ENCODE data around the gene TRPM5.

The TRPM5 gene

GRCh38 chr11:2450321-2451041 is 6.2 kb upstream of the TRPM5 start:
- Mint-ChIP-seq H3K4me1 (peaks cover 45% of the 10 kb centered on the region), H3K4me3 (no peak overlapping the region), H3K27ac (no peak overlapping the region), H3K27me3 (no peaks in the 10 kb centered on the region), H3K36me3 (no peaks in the 10 kb centered on the region), H3K9me3 (no peaks in the 10 kb centered on the region)
- ATAC-seq, result no peak

GRCh38 chr11:2449548-2450320 is 5.4 kb upstream of the TRPM5 start:
- H3K36me3 Mint-ChIP-seq, result no peaks in the 10 kb centered on the region
- no peaks in the 10 kb centered on the region for H3K27me3 Mint-ChIP-seq
- H3K4me3 Mint-ChIP-seq, result no peak overlapping the region
- no peaks in the 10 kb centered on the region for H3K9me3 Mint-ChIP-seq
- ATAC-seq, result no peak
- H3K4me1 Mint-ChIP-seq, result peaks cover 49% of the 10 kb centered on the region
- no peak overlapping the region for H3K27ac Mint-ChIP-seq

- H3K4me1 Mint-ChIP-seq, result peaks cover 49% of the 10 kb centered on the region
- H3K36me3 Mint-ChIP-seq, result no peaks in the 10 kb centered on the region
- H3K27ac Mint-ChIP-seq, result no peak overlapping the region
- H3K9me3 Mint-ChIP-seq, result no peaks in the 10 kb centered on the region
- no peak for ATAC-seq
- H3K27me3 Mint-ChIP-seq, result no peaks in the 10 kb centered on the region
- H3K4me3 Mint-ChIP-seq, result no peak overlapping the region
These were observed 4.6 kb upstream of the TRPM5 start for GRCh38 chr11:2448661-2449547.

GRCh38 chr11:2447951-2448650 is 3.8 kb upstream of the TRPM5 start:
- ATAC-seq, result no peak
- no peaks in the 10 kb centered on the region for H3K36me3 Mint-ChIP-seq
- peak overlapping the region; percentile 80 for H3K27ac Mint-ChIP-seq
- no peak overlapping the region for H3K4me3 Mint-ChIP-seq
- no peaks in the 10 kb centered on the region for H3K9me3 Mint-ChIP-seq
- peaks cover 55% of the 10 kb centered on the region for H3K4me1 Mint-ChIP-seq
- no peaks in the 10 kb centered on the region for H3K27me3 Mint-ChIP-seq

GRCh38 chr11:2447253-2447950 is 3.1 kb upstream of the TRPM5 start:
- H3K4me1 Mint-ChIP-seq, result peaks cover 60% of the 10 kb centered on the region
- H3K27me3 Mint-ChIP-seq, result no peaks in the 10 kb centered on the region
- peak overlapping the region; percentile 92 for H3K4me3 Mint-ChIP-seq
- H3K36me3 Mint-ChIP-seq, result no peaks in the 10 kb centered on the region
- H3K9me3 Mint-ChIP-seq, result no peaks in the 10 kb centered on the region
- H3K27ac Mint-ChIP-seq, result peak overlapping the region; percentile 80
- ATAC-seq, result no peak

GRCh38 chr11:2446590-2447252 is 2.4 kb upstream of the TRPM5 start:
- Mint-ChIP-seq H3K27me3 (no peaks in the 10 kb centered on the region), H3K36me3 (no peaks in the 10 kb centered on the region), H3K4me3 (peak overlapping the region; percentile 92), H3K27ac (peak overlapping the region; percentile 80), H3K4me1 (peaks cover 60% of the 10 kb centered on the region), H3K9me3 (no peaks in the 10 kb centered on the region)
- no peak for ATAC-seq

- peaks cover 65% of the 10 kb centered on the region for H3K4me1 Mint-ChIP-seq
- no peaks in the 10 kb centered on the region for H3K9me3 Mint-ChIP-seq
- no peaks in the 10 kb centered on the region for H3K36me3 Mint-ChIP-seq
- H3K27me3 Mint-ChIP-seq, result no peaks in the 10 kb centered on the region
- no peak for ATAC-seq
- peak overlapping the region; percentile 92 for H3K4me3 Mint-ChIP-seq
- peak overlapping the region; percentile 85 for H3K27ac Mint-ChIP-seq
These were observed 1.6 kb upstream of the TRPM5 start for GRCh38 chr11:2445746-2446551.

- Mint-ChIP-seq H3K27me3 (no peaks in the 10 kb centered on the region), H3K4me1 (peaks cover 57% of the 10 kb centered on the region), H3K36me3 (no peaks in the 10 kb centered on the region), H3K27ac (peak within 1 kb of the TSS; percentile 85), H3K9me3 (no peaks in the 10 kb centered on the region), H3K4me3 (peak within 1 kb of the TSS; percentile 92)
- ATAC-seq, result peak; percentile 83
These were observed 769 bp upstream of the TRPM5 start, which contains the start of gene KCNQ1 for GRCh38 chr11:2444821-2445745. KCNQ1 (plus strand) TSS chr11:2445008; CDS start chr11:2445099, 91 bp downstream.

GRCh38 chr11:2443406-2443805 is 908 bp downstream of the TRPM5 start:
- peaks cover 50% of the 10 kb centered on the region for H3K4me1 Mint-ChIP-seq
- H3K9me3 Mint-ChIP-seq, result peaks cover 2% of the 10 kb centered on the region
- no peak for ATAC-seq
- H3K4me3 Mint-ChIP-seq, result peak overlapping the region; percentile 8
- no peaks in the 10 kb centered on the region for H3K27me3 Mint-ChIP-seq
- no peak overlapping the region for H3K27ac Mint-ChIP-seq
- H3K36me3 Mint-ChIP-seq, result no peaks in the 10 kb centered on the region

- Mint-ChIP-seq H3K4me3 (no peak overlapping the region), H3K27me3 (no peaks in the 10 kb centered on the region), H3K27ac (no peak overlapping the region), H3K4me1 (peaks cover 42% of the 10 kb centered on the region), H3K36me3 (no peaks in the 10 kb centered on the region), H3K9me3 (peaks cover 2% of the 10 kb centered on the region)
- no peak for ATAC-seq
These were observed 1.7 kb downstream of the TRPM5 start for GRCh38 chr11:2442589-2442988.

GRCh38 chr11:2441171-2441570 is 3.1 kb downstream of the TRPM5 start:
- Mint-ChIP-seq H3K27me3 (no peaks in the 10 kb centered on the region), H3K27ac (no peak overlapping the region), H3K9me3 (peaks cover 2% of the 10 kb centered on the region), H3K36me3 (no peaks in the 10 kb centered on the region), H3K4me1 (peaks cover 27% of the 10 kb centered on the region), H3K4me3 (no peak overlapping the region)
- no peak for ATAC-seq

GRCh38 chr11:2440646-2441045 is 3.7 kb downstream of the TRPM5 start:
- H3K9me3 Mint-ChIP-seq, result peaks cover 2% of the 10 kb centered on the region
- H3K4me1 Mint-ChIP-seq, result peaks cover 22% of the 10 kb centered on the region
- H3K27me3 Mint-ChIP-seq, result no peaks in the 10 kb centered on the region
- no peak overlapping the region for H3K27ac Mint-ChIP-seq
- H3K4me3 Mint-ChIP-seq, result no peak overlapping the region
- no peak for ATAC-seq
- no peaks in the 10 kb centered on the region for H3K36me3 Mint-ChIP-seq

Data from stimulated activated memory B cell treated with anti-CD40 and anti-IgM and Interleukin-4, amounts not matched to agents 10 μg/mL and 1 μg/mL and 100 μg/mL, for 72 hours (primary cell).